Upper lobe of left lung (tissue), 4 donors: ENCODE measurements around the gene GNGT1.

Experiments used
- EP300 ChIP-seq, 4 donors: sonication (generic); formaldehyde crosslinking; IDR thresholded peaks; one replicate each; pipeline ENCODE4 v1.5.1; 2017; ENCODE audit warnings: antibody characterized with exemption in 4 of 4, control low read depth in 2 of 4
- POLR2AphosphoS5 ChIP-seq, 2 donors: sonication (generic); formaldehyde crosslinking; IDR thresholded peaks; one replicate each; pipeline ENCODE4 v1.5.1; 2017; ENCODE audit warnings: antibody characterized with exemption in 2 of 2
- TF ChIP-seq, protein P1 (sequence below), 6 experiments: fragments of 450-650 bp in 4 of 6; fragments of 200-600 bp in 2 of 6; sonication (generic) in 2 of 6; IDR thresholded peaks; one replicate each; pipeline ENCODE4 v1.5.1; 2016 to 2019; ENCODE audit warnings: antibody characterized with exemption in 6 of 6

DNA sequence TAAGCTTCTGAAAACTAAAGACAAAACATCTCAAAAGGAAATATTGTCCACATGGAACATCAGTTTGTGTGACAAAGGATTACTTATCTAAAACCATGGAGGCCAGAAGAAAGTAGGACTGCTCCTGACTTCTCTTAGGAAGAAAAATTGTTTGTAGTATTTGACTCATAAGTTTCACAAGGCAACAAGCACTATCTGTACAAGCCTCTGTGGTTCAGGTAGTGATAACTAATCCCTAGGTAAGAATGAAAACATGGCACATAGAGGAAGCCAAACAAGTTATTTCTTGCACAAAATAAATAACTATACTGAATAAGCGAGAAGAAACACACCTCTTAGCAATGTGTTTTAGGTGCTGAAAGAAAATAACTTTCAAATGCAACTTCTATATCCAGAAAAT is 46.1 kb upstream of the GNGT1 start:
- TF ChIP-seq POLR2AphosphoS5 (IDR thresholded peaks at IDR 0.05) (no peak), EP300 (IDR thresholded peaks at IDR 0.05) (no peak)
- TF ChIP-seq, protein P1, sequence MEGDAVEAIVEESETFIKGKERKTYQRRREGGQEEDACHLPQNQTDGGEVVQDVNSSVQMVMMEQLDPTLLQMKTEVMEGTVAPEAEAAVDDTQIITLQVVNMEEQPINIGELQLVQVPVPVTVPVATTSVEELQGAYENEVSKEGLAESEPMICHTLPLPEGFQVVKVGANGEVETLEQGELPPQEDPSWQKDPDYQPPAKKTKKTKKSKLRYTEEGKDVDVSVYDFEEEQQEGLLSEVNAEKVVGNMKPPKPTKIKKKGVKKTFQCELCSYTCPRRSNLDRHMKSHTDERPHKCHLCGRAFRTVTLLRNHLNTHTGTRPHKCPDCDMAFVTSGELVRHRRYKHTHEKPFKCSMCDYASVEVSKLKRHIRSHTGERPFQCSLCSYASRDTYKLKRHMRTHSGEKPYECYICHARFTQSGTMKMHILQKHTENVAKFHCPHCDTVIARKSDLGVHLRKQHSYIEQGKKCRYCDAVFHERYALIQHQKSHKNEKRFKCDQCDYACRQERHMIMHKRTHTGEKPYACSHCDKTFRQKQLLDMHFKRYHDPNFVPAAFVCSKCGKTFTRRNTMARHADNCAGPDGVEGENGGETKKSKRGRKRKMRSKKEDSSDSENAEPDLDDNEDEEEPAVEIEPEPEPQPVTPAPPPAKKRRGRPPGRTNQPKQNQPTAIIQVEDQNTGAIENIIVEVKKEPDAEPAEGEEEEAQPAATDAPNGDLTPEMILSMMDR (IDR thresholded peaks at IDR 0.05) = no peak
